ENCODE data around the gene ZNF428. TPM values are rescaled to one million over a fixed set of nuclear protein-coding genes. Genes with fewer than 3 reads are reported as not detected.
"Not testable (repeated sequence)": the region's sequence is repeated elsewhere in the genome, so short reads cannot be mapped to it uniquely, and the experiment has no call there.

Gene ZNF428
- total RNA-seq, 1 donor, result 37.3 TPM

DNA sequence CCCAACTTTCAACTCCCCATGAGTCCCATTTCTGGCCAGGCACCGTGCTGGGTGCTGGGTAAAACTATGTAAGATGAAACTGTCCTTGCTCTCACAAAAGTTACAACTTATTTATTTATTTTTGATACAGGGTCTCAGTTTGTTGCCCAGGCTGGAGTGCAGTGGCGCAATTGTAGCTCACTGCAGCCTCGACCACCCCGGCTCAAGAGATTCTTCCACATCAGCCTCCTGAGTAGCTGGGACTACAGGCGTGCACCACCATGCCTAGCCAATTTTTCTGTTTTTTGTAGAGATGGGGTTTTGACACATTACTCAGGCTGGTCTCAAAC lies 33.1 kb upstream of the ZNF428 start:
- Histone ChIP-seq H2AFZ (ENCODE audit: low read length) (no peak overlapping the region), H3K27me3 (ENCODE audit: insufficient read depth, low read length) (no peaks in the 10 kb centered on the region)
- TF ChIP-seq, protein P1, sequence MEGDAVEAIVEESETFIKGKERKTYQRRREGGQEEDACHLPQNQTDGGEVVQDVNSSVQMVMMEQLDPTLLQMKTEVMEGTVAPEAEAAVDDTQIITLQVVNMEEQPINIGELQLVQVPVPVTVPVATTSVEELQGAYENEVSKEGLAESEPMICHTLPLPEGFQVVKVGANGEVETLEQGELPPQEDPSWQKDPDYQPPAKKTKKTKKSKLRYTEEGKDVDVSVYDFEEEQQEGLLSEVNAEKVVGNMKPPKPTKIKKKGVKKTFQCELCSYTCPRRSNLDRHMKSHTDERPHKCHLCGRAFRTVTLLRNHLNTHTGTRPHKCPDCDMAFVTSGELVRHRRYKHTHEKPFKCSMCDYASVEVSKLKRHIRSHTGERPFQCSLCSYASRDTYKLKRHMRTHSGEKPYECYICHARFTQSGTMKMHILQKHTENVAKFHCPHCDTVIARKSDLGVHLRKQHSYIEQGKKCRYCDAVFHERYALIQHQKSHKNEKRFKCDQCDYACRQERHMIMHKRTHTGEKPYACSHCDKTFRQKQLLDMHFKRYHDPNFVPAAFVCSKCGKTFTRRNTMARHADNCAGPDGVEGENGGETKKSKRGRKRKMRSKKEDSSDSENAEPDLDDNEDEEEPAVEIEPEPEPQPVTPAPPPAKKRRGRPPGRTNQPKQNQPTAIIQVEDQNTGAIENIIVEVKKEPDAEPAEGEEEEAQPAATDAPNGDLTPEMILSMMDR (IDR thresholded peaks at IDR 0.05; ENCODE audit: extremely low read depth, low read depth, low read length), result no peak

DNA sequence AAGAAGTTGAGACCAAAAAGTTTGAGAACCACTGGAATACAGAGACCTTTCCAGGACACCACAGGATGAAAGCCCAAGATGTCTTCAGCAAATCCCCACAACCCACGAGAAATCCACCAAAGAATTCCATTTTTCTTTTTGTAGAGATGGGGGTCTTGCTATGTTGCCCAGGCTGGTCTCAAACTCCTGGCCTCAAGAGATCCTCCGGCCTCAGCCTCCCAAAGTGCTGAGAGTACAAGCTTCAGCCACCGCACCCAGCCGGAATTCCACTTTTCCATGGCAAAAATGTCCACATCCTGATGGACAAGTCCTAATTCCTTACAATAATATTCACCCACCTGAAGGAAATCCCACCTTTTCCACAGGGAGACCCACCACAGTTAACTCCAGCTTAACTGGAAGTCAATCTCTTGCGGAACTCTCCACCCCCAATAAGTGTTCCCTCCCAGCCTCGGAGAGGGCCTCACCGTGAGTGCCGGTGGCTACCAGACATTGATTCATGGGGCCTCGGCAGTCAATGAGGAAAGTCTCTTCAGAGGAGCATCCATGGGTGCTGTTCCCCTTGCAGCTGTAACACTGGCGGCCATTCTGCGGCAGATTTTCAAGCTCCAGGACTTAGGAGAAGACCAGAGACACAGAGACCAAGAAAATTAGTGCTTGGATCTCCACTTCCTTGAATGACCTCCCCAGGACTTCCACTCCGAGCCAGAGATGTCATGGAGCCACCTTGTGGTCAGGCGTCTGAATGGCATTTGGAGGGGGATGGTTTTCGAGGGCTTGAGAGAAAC lies 32.5 kb upstream of the ZNF428 start:
- H2AFZ ChIP-seq (ENCODE audit: low read length), result peak overlapping the region; percentile 56
- TF ChIP-seq, protein P1 (IDR thresholded peaks at IDR 0.05; ENCODE audit: extremely low read depth, low read depth, low read length), result peak; percentile 74
- H4K20me1 ChIP-seq (ENCODE audit: insufficient read depth, low read length), result peaks cover 3% of the 10 kb centered on the region
- no peak overlapping the region for H3K4me3 ChIP-seq (ENCODE audit: insufficient read depth, low read length)
- no peaks in the 10 kb centered on the region for H3K9me3 ChIP-seq (ENCODE audit: low read depth, low read length)
- H3K36me3 ChIP-seq (ENCODE audit: insufficient read depth, low read length), result peaks cover 81% of the 10 kb centered on the region
- H3K27ac ChIP-seq (ENCODE audit: low read depth, low read length), result no peak overlapping the region
- peak; percentile 92 for DNase-seq (ENCODE audit: insufficient read length, low spot score, missing footprints)
- no peaks in the 10 kb centered on the region for H3K79me2 ChIP-seq (ENCODE audit: insufficient read depth, low read length)
- no peaks in the 10 kb centered on the region for H3K4me1 ChIP-seq (ENCODE audit: insufficient read depth, low read length)
- no peaks in the 10 kb centered on the region for H3K27me3 ChIP-seq (ENCODE audit: insufficient read depth, low read length)
- H3K4me2 ChIP-seq (ENCODE audit: insufficient read depth, low read length), result no peak overlapping the region

More for the DNA sequence above, 33.1 kb upstream of the ZNF428 start:
- Histone ChIP-seq H4K20me1 (ENCODE audit: insufficient read depth, low read length) (peaks cover 8% of the 10 kb centered on the region), H3K27ac (ENCODE audit: low read depth, low read length) (no peak overlapping the region), H3K79me2 (ENCODE audit: insufficient read depth, low read length) (peaks cover 5% of the 10 kb centered on the region), H3K36me3 (ENCODE audit: insufficient read depth, low read length) (peaks cover 82% of the 10 kb centered on the region), H3K4me3 (ENCODE audit: insufficient read depth, low read length) (no peak overlapping the region), H3K4me1 (ENCODE audit: insufficient read depth, low read length) (no peaks in the 10 kb centered on the region), H3K9me3 (ENCODE audit: low read depth, low read length) (no peaks in the 10 kb centered on the region), H3K4me2 (ENCODE audit: insufficient read depth, low read length) (no peak overlapping the region)
- DNase-seq (ENCODE audit: insufficient read length, low spot score, missing footprints), result no peak

DNA sequence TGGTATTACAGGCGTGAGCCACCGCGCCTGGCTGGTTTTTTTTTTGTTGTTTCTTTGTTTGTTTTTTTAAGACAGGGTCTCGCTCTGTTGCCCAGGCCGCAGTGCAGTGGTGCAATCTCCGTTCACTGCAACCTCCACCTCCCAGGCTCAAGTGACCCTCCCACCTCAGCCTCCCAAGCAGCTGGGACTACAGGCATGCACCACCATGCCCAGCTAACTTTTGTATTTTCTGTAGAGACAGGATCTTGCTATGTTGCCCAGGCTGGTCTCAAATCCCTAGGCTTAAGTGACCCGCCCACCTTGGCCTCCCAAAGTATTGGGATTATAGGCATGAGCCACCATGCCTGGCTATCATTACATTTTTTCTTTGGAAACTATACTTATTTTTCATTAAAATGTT lies 30.8 kb upstream of the ZNF428 start:
- H3K4me3 ChIP-seq (ENCODE audit: insufficient read depth, low read length); H3K9me3 ChIP-seq (ENCODE audit: low read depth, low read length); DNase-seq (ENCODE audit: insufficient read length, low spot score, missing footprints); H2AFZ ChIP-seq (ENCODE audit: low read length); H3K27ac ChIP-seq (ENCODE audit: low read depth, low read length); H3K79me2 ChIP-seq (ENCODE audit: insufficient read depth, low read length); H3K27me3 ChIP-seq (ENCODE audit: insufficient read depth, low read length); H4K20me1 ChIP-seq (ENCODE audit: insufficient read depth, low read length); H3K4me1 ChIP-seq (ENCODE audit: insufficient read depth, low read length); H3K4me2 ChIP-seq (ENCODE audit: insufficient read depth, low read length): not testable (repeated sequence)
- peaks cover 67% of the 10 kb centered on the region for H3K36me3 ChIP-seq (ENCODE audit: insufficient read depth, low read length)

DNA sequence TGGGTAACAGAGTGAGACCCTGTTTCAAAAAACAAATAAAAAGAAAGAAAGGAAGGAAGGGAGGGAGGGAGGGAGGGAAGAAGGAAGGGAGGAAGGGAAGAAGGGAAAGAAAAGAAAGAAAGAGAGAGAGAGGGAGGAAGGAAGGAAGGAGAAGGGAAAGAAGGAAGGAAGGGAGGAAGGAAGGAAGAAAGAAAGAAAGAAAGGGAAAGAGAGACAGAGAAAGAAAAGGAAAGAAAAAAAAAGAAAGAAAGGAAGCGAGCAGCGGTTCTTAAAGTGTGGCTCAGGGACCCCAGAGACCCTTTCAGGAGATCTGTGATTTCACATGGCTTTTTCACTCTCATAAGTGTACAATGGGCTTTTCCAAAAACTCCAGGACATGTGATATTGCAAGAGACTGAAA lies 30.1 kb upstream of the ZNF428 start:
- no peaks in the 10 kb centered on the region for H3K9me3 ChIP-seq (ENCODE audit: low read depth, low read length)
- DNase-seq (ENCODE audit: insufficient read length, low spot score, missing footprints), result no peak
- H4K20me1 ChIP-seq (ENCODE audit: insufficient read depth, low read length), result peaks cover 3% of the 10 kb centered on the region
- no peaks in the 10 kb centered on the region for H3K27me3 ChIP-seq (ENCODE audit: insufficient read depth, low read length)
- no peak overlapping the region for H3K4me2 ChIP-seq (ENCODE audit: insufficient read depth, low read length)
- no peak overlapping the region for H3K4me3 ChIP-seq (ENCODE audit: insufficient read depth, low read length)
- H2AFZ ChIP-seq (ENCODE audit: low read length), result no peak overlapping the region
- TF ChIP-seq, protein P1 (IDR thresholded peaks at IDR 0.05; ENCODE audit: extremely low read depth, low read depth, low read length), result no peak
- H3K36me3 ChIP-seq (ENCODE audit: insufficient read depth, low read length), result peaks cover 60% of the 10 kb centered on the region
- H3K79me2 ChIP-seq (ENCODE audit: insufficient read depth, low read length), result no peaks in the 10 kb centered on the region
- H3K27ac ChIP-seq (ENCODE audit: low read depth, low read length), result no peak overlapping the region
- no peaks in the 10 kb centered on the region for H3K4me1 ChIP-seq (ENCODE audit: insufficient read depth, low read length)
